ENCODE data around the gene MAPKAPK3.
"Not testable (repeated sequence)": the region's sequence is repeated elsewhere in the genome, so short reads cannot be mapped to it uniquely, and the experiment has no call there.

MAPKAPK3 gene

GRCh38 chr3:50665081-50665840, 48.3 kb downstream of the MAPKAPK3 start:
- H3K27ac ChIP-seq (ENCODE audit: low read depth, low read length), result no peak overlapping the region
- no peaks in the 10 kb centered on the region for H3K4me1 ChIP-seq (ENCODE audit: insufficient read depth, low read length)
- no peaks in the 10 kb centered on the region for H3K9me3 ChIP-seq (ENCODE audit: low read length)
- no peak overlapping the region for H3K9ac ChIP-seq (ENCODE audit: low read length)
- H3K27me3 ChIP-seq (ENCODE audit: control insufficient read depth in 1 of 2, insufficient read depth in 2 of 2, low read length in 2 of 2), result no peaks in the 10 kb centered on the region
- H3K4me3 ChIP-seq (ENCODE audit: low read depth in 1 of 2, low read length in 2 of 2), result no peak overlapping the region
- no peaks in the 10 kb centered on the region for H3K36me3 ChIP-seq (ENCODE audit: insufficient read depth, low read length)

GRCh38 chr3:50665841-50666115, 48.8 kb downstream of the MAPKAPK3 start:
- not testable (repeated sequence) for H3K9ac ChIP-seq (ENCODE audit: low read length); H3K27ac ChIP-seq (ENCODE audit: low read depth, low read length); H3K9me3 ChIP-seq (ENCODE audit: low read length); H3K36me3 ChIP-seq (ENCODE audit: insufficient read depth, low read length); H3K4me3 ChIP-seq (ENCODE audit: low read depth in 1 of 2, low read length in 2 of 2); H3K4me1 ChIP-seq (ENCODE audit: insufficient read depth, low read length); H3K27me3 ChIP-seq (ENCODE audit: control insufficient read depth in 1 of 2, insufficient read depth in 2 of 2, low read length in 2 of 2)

DNA sequence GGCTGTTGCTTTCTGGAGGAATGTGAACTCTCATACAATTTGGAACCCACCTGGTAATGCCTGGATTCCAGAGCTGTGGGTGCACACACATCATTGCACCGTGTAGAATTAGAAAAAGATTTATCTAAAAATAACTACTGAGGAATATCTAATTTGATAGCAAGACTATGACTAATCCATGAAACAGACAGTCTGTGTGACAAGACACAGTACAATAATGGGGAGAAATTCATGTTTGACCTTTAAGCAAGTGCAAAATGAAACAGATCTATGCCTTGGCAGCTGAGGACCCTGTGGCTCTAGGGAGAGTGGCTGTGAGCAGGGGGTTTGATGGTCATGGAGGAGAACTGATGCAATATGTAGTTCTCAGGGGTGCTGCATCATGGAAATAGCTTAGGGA, 49.9 kb downstream of the MAPKAPK3 start:
- H3K9ac ChIP-seq (ENCODE audit: low read length), result no peak overlapping the region
- H3K9me3 ChIP-seq (ENCODE audit: low read length), result no peaks in the 10 kb centered on the region
- no peaks in the 10 kb centered on the region for H3K4me1 ChIP-seq (ENCODE audit: insufficient read depth, low read length)
- H3K27ac ChIP-seq (ENCODE audit: low read depth, low read length), result no peak overlapping the region
- no peaks in the 10 kb centered on the region for H3K27me3 ChIP-seq (ENCODE audit: control insufficient read depth in 1 of 2, insufficient read depth in 2 of 2, low read length in 2 of 2)
- H3K4me3 ChIP-seq (ENCODE audit: low read depth in 1 of 2, low read length in 2 of 2), result no peak overlapping the region
- H3K36me3 ChIP-seq (ENCODE audit: insufficient read depth, low read length), result no peaks in the 10 kb centered on the region

DNA sequence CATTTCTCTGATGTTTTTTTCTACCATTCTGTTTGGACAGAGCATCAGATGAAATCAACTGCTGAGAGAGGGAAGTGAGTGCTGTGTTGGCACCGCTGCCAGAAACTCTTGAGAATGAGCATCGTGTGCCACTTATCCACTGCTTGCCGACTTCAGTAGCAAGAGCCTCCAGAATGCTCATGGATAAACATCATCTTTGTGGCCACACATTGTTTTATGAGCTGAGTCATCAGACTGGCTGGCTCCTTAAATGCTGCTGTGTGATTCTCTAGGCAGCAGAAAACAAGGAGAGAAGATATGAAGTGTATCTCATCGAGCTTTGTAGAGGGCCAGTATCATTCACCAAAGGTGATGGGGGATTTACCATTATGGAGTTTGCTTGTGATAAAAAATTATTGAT, 54.4 kb downstream of the MAPKAPK3 start:
- Histone ChIP-seq H3K27ac (ENCODE audit: low read depth, low read length) (no peak overlapping the region), H3K9ac (ENCODE audit: low read length) (no peak overlapping the region)

GRCh38 chr3:50672656-50673055, 55.7 kb downstream of the MAPKAPK3 start:
- no peak overlapping the region for H3K4me3 ChIP-seq (ENCODE audit: low read depth in 1 of 2, low read length in 2 of 2)
- H3K27ac ChIP-seq (ENCODE audit: low read depth, low read length), result no peak overlapping the region
- H3K36me3 ChIP-seq (ENCODE audit: insufficient read depth, low read length), result no peaks in the 10 kb centered on the region
- H3K27me3 ChIP-seq (ENCODE audit: control insufficient read depth in 1 of 2, insufficient read depth in 2 of 2, low read length in 2 of 2), result peaks cover 0 to 3% of the 10 kb centered on the region in 2 donors
- H3K9ac ChIP-seq (ENCODE audit: low read length), result no peak overlapping the region
- H3K9me3 ChIP-seq (ENCODE audit: low read length), result no peaks in the 10 kb centered on the region
- peaks cover 5% of the 10 kb centered on the region for H3K4me1 ChIP-seq (ENCODE audit: insufficient read depth, low read length)

More for the DNA sequence above, 54.4 kb downstream of the MAPKAPK3 start:
- peaks cover 5% of the 10 kb centered on the region for H3K4me1 ChIP-seq (ENCODE audit: insufficient read depth, low read length)
- no peaks in the 10 kb centered on the region for H3K9me3 ChIP-seq (ENCODE audit: low read length)
- no peaks in the 10 kb centered on the region for H3K36me3 ChIP-seq (ENCODE audit: insufficient read depth, low read length)
- no peak overlapping the region for H3K4me3 ChIP-seq (ENCODE audit: low read depth in 1 of 2, low read length in 2 of 2)
- H3K27me3 ChIP-seq (ENCODE audit: control insufficient read depth in 1 of 2, insufficient read depth in 2 of 2, low read length in 2 of 2), result peaks cover 0 to 3% of the 10 kb centered on the region in 2 donors

- Histone ChIP-seq H3K27me3 (ENCODE audit: control insufficient read depth in 1 of 2, insufficient read depth in 2 of 2, low read length in 2 of 2) (peaks cover 0 to 3% of the 10 kb centered on the region in 2 donors), H3K9ac (ENCODE audit: low read length) (no peak overlapping the region)
These were observed 57.0 kb downstream of the MAPKAPK3 start for GRCh38 chr3:50673931-50674330.

GRCh38 chr3:50674349-50675178, 57.6 kb downstream of the MAPKAPK3 start, which contains the start of gene DOCK3:
Gene DOCK3 (plus strand): TSS chr3:50674927. CDS start chr3:50675264, 337 bp downstream.
- no peaks in the 10 kb centered on the region for H3K9me3 ChIP-seq (ENCODE audit: low read length)
- H3K4me1 ChIP-seq (ENCODE audit: insufficient read depth, low read length), result peaks cover 5% of the 10 kb centered on the region
- H3K27me3 ChIP-seq (ENCODE audit: control insufficient read depth in 1 of 2, insufficient read depth in 2 of 2, low read length in 2 of 2), result peaks cover 0 to 3% of the 10 kb centered on the region in 2 donors
- no peaks in the 10 kb centered on the region for H3K36me3 ChIP-seq (ENCODE audit: insufficient read depth, low read length)
- H3K9ac ChIP-seq (ENCODE audit: low read length), result no peak within 1 kb of the TSS
- H3K27ac ChIP-seq (ENCODE audit: low read depth, low read length), result no peak within 1 kb of the TSS
- peak within 1 kb of the TSS; percentile 36 to 50 for H3K4me3 ChIP-seq (ENCODE audit: low read depth in 1 of 2, low read length in 2 of 2)

More at GRCh38 chr3:50673931-50674330, 57.0 kb downstream of the MAPKAPK3 start:
- no peak overlapping the region for H3K27ac ChIP-seq (ENCODE audit: low read depth, low read length)
- peaks cover 5% of the 10 kb centered on the region for H3K4me1 ChIP-seq (ENCODE audit: insufficient read depth, low read length)
- no peaks in the 10 kb centered on the region for H3K36me3 ChIP-seq (ENCODE audit: insufficient read depth, low read length)
- H3K4me3 ChIP-seq (ENCODE audit: low read depth in 1 of 2, low read length in 2 of 2), result no peak overlapping the region
- H3K9me3 ChIP-seq (ENCODE audit: low read length), result no peaks in the 10 kb centered on the region

GRCh38 chr3:50675179-50676030, 58.5 kb downstream of the MAPKAPK3 start:
- Histone ChIP-seq H3K9ac (ENCODE audit: low read length) (no peak overlapping the region), H3K27ac (ENCODE audit: low read depth, low read length) (no peak overlapping the region), H3K4me3 (ENCODE audit: low read depth in 1 of 2, low read length in 2 of 2) (peak overlapping the region in 1 of 2 donors; percentile 34), H3K4me1 (ENCODE audit: insufficient read depth, low read length) (peaks cover 5% of the 10 kb centered on the region), H3K27me3 (ENCODE audit: control insufficient read depth in 1 of 2, insufficient read depth in 2 of 2, low read length in 2 of 2) (peaks cover 0 to 3% of the 10 kb centered on the region in 2 donors), H3K9me3 (ENCODE audit: low read length) (no peaks in the 10 kb centered on the region), H3K36me3 (ENCODE audit: insufficient read depth, low read length) (no peaks in the 10 kb centered on the region)

DNA sequence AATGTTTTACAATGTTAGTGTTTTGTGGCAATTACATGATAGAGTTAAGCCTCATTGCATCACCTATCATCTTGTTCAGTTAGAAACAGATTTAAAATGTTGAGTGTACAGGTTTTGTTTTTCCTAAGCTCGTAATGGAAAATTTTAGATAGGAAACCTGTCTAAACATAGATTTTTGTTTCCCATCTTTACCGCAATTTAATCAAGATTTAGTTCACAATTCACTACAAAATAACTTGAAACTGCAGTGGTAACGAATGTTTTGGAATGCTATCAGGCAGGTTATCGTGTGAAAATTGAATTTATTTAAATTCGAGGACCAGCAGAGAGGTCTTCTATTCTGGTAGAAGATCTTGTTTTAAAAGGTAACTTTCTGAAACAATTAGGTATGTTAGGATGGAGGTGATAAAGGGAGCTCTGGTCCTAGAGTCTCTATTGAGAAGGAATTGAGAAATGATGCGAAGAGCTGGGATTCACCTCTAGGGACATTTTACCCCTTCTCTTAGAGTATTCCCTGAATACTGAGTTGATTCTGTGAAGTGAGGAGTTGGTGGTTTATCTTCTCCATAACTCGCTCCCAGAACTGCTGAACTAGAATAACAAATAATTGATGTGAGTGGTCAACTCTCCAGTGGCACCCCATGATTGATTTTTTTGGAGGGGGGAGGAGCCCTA, 59.2 kb downstream of the MAPKAPK3 start:
- no peak overlapping the region for H3K9ac ChIP-seq (ENCODE audit: low read length)

GRCh38 chr3:50687127-50687751, 70.3 kb downstream of the MAPKAPK3 start:
- no peaks in the 10 kb centered on the region for H3K4me1 ChIP-seq (ENCODE audit: insufficient read depth, low read length)
- H3K27ac ChIP-seq (ENCODE audit: low read depth, low read length), result no peak overlapping the region
- no peak overlapping the region for H3K4me3 ChIP-seq (ENCODE audit: low read depth in 1 of 2, low read length in 2 of 2)
- no peaks in the 10 kb centered on the region for H3K9me3 ChIP-seq (ENCODE audit: low read length)
- no peaks in the 10 kb centered on the region for H3K27me3 ChIP-seq (ENCODE audit: control insufficient read depth in 1 of 2, insufficient read depth in 2 of 2, low read length in 2 of 2)
- H3K36me3 ChIP-seq (ENCODE audit: insufficient read depth, low read length), result no peaks in the 10 kb centered on the region
- no peak overlapping the region for H3K9ac ChIP-seq (ENCODE audit: low read length)

More for the DNA sequence above, 59.2 kb downstream of the MAPKAPK3 start:
- Histone ChIP-seq H3K36me3 (ENCODE audit: insufficient read depth, low read length) (no peaks in the 10 kb centered on the region), H3K9me3 (ENCODE audit: low read length) (no peaks in the 10 kb centered on the region), H3K27me3 (ENCODE audit: control insufficient read depth in 1 of 2, insufficient read depth in 2 of 2, low read length in 2 of 2) (peaks cover 0 to 3% of the 10 kb centered on the region in 2 donors), H3K4me1 (ENCODE audit: insufficient read depth, low read length) (peaks cover 5% of the 10 kb centered on the region), H3K4me3 (ENCODE audit: low read depth in 1 of 2, low read length in 2 of 2) (no peak overlapping the region), H3K27ac (ENCODE audit: low read depth, low read length) (no peak overlapping the region)

Data from muscle layer of colon (tissue), 2 donors.